GM23338 (cell line): ENCODE results near the gene BLM. TPM values are rescaled to one million over a fixed set of nuclear protein-coding genes. Genes with fewer than 3 reads are reported as not detected.

Experiments
- ATAC-seq: fragments of 200-7000 bp; cut with Tn5 transposase; 3 replicates; pipeline ENCODE4 v1.9.1; 2020
- DNase-seq: peaks from one replicate; pipeline ENCODE4 v3.0.0-alpha.2; 2015; ENCODE audit warnings: low spot score
- H2AFZ ChIP-seq: fragments of 200-600 bp; sonication (generic); 2 replicates; pipeline ENCODE4 v1.8.0; 2016; ENCODE audit warnings: antibody characterized with exemption, mild to moderate bottlenecking, moderate library complexity
- H3F3A ChIP-seq: fragments of 200-600 bp; sonication (generic); replicated peaks from 2 replicates; pipeline ENCODE4 v1.8.0; 2017; ENCODE audit warnings: antibody characterized with exemption, mixed run types, low read depth
- H3K27ac ChIP-seq: fragments of 200-600 bp; sonication (generic); 2 replicates; pipeline ENCODE4 v1.6.1; 2016; ENCODE audit warnings: low read depth
- H3K27me3 ChIP-seq: fragments of 200-600 bp; sonication (generic); 2 replicates; pipeline ENCODE4 v1.8.0; 2016; ENCODE audit warnings: mild to moderate bottlenecking, mixed run types, moderate library complexity; ENCODE audit not compliant: insufficient read depth
- H3K36me3 ChIP-seq: fragments of 200-600 bp; sonication (generic); 2 replicates; pipeline ENCODE4 v1.8.0; 2016; ENCODE audit warnings: mild to moderate bottlenecking; ENCODE audit not compliant: insufficient read depth
- H3K4me1 ChIP-seq: fragments of 200-600 bp; sonication (generic); 2 replicates; pipeline ENCODE4 v1.8.0; 2016; ENCODE audit warnings: mild to moderate bottlenecking, moderate library complexity; ENCODE audit not compliant: insufficient read depth
- H3K4me2 ChIP-seq: fragments of 200-600 bp; sonication (generic); 2 replicates; pipeline ENCODE4 v1.7.1; 2017; ENCODE audit warnings: mixed run types
- H3K4me3 ChIP-seq: fragments of 200-600 bp; sonication (generic); 2 replicates; pipeline ENCODE4 v1.6.1; 2016; ENCODE audit warnings: mixed run types
- H3K79me2 ChIP-seq: fragments of 200-600 bp; sonication (generic); replicated peaks from 2 replicates; pipeline ENCODE4 v1.8.0; 2017; ENCODE audit warnings: mild to moderate bottlenecking; ENCODE audit not compliant: insufficient read depth
- H3K9me2 ChIP-seq: fragments of 200-600 bp; sonication (generic); 2 replicates; pipeline ENCODE4 v1.8.0; 2017; ENCODE audit not compliant: insufficient read depth
- H4K20me1 ChIP-seq: fragments of 200-600 bp; sonication (generic); replicated peaks from 2 replicates; pipeline ENCODE4 v1.8.0; 2017; ENCODE audit warnings: mild to moderate bottlenecking; ENCODE audit not compliant: insufficient read depth
- H3K27ac Mint-ChIP-seq: 2 replicates; pipeline ENCODE4 v1.8.0; 2020; ENCODE audit warnings: inconsistent platforms, mild to moderate bottlenecking, moderate library complexity, mixed read lengths
- H3K27me3 Mint-ChIP-seq: 3 replicates; pipeline ENCODE4 v1.8.0; 2022; ENCODE audit warnings: low read depth, mild to moderate bottlenecking, moderate library complexity, mixed read lengths, inconsistent platforms; ENCODE audit not compliant: insufficient read depth, poor library complexity
- H3K36me3 Mint-ChIP-seq: 3 replicates; pipeline ENCODE4 v1.8.0; 2021; ENCODE audit warnings: low read depth, mild to moderate bottlenecking, inconsistent platforms, moderate library complexity, mixed read lengths
- H3K4me1 Mint-ChIP-seq: 3 replicates; pipeline ENCODE4 v1.8.0; 2020; ENCODE audit warnings: mild to moderate bottlenecking, inconsistent platforms, mixed read lengths
- H3K4me3 Mint-ChIP-seq: 3 replicates; pipeline ENCODE4 v1.8.0; 2021; ENCODE audit warnings: moderate library complexity, mild to moderate bottlenecking, inconsistent platforms, mixed read lengths
- H3K9me3 Mint-ChIP-seq: 3 replicates; pipeline ENCODE4 v1.8.0; 2020; ENCODE audit warnings: moderate library complexity, mild to moderate bottlenecking, inconsistent platforms, mixed read lengths
- CREB1 ChIP-seq: fragments of 250-450 bp; sonication (Bioruptor Pico); IDR thresholded peaks from 2 replicates; pipeline ENCODE4 v1.5.0; 2020; ENCODE audit warnings: low read depth, mild to moderate bottlenecking, moderate library complexity
- ETS1 ChIP-seq: IDR thresholded peaks from 2 replicates; pipeline ENCODE4 v1.6.1; 2016; ENCODE audit warnings: antibody characterized with exemption
- EZH2 ChIP-seq: fragments of 200-600 bp; sonication (generic); IDR thresholded peaks from one replicate; pipeline ENCODE4 v1.8.0; 2017; ENCODE audit warnings: antibody characterized with exemption, mild to moderate bottlenecking, low read depth; ENCODE audit not compliant: unreplicated experiment
- EZH2phosphoT487 ChIP-seq: fragments of 200-600 bp; sonication (generic); IDR thresholded peaks from one replicate; pipeline ENCODE4 v1.8.1; 2018; ENCODE audit warnings: antibody characterized with exemption; ENCODE audit not compliant: unreplicated experiment
- JUNB ChIP-seq: IDR thresholded peaks from one replicate; pipeline ENCODE4 v1.6.1; 2016; ENCODE audit warnings: antibody characterized with exemption; ENCODE audit not compliant: unreplicated experiment
- NANOG ChIP-seq: IDR thresholded peaks from 2 replicates; pipeline ENCODE4 v1.6.1; 2016; ENCODE audit warnings: antibody characterized with exemption, borderline replicate concordance
- POLR2AphosphoS5 ChIP-seq: IDR thresholded peaks from 2 replicates; pipeline ENCODE4 v1.6.1; 2016; ENCODE audit warnings: antibody characterized with exemption, low read depth
- STAT1 ChIP-seq: IDR thresholded peaks from one replicate; pipeline ENCODE4 v1.6.1; 2016; ENCODE audit warnings: antibody characterized with exemption; ENCODE audit not compliant: unreplicated experiment
- ZNF331 ChIP-seq: fragments of 250-450 bp; sonication (Bioruptor Pico); IDR thresholded peaks from 2 replicates; pipeline ENCODE4 v1.5.0; 2020; ENCODE audit warnings: low read depth, mild to moderate bottlenecking, moderate library complexity
- ZNF462 ChIP-seq: fragments of 250-450 bp; sonication (Bioruptor Pico); IDR thresholded peaks from 2 replicates; pipeline ENCODE4 v1.5.0; 2020; ENCODE audit warnings: mild to moderate bottlenecking, moderate library complexity
- polyA plus RNA-seq: library from polyadenylated mRNA; unstranded; fragments of >200 nt; fragmentation: Nextera tagmentation; extraction: Ambion mirVana; gene quantifications from 2 replicates; pipeline ENCODE4 v1.2.1, GENCODE V29; 2016
- total RNA-seq: library from RNA; depleted of rRNA; stranded (reverse); fragments of >200 nt; shearing (Covaris generic); gene quantifications from 2 replicates; pipeline ENCODE4 v1.2.3, GENCODE V29; 2014
- TF ChIP-seq, protein P1 (sequence below), 2 experiments: fragments of 200-600 bp in 1 of 2; sonication (generic) in 1 of 2; conservative IDR thresholded peaks; 2 replicates each; pipeline versions ENCODE4 v1.5.1 to v1.6.1; 2016 to 2017; ENCODE audit warnings: antibody characterized with exemption in 2 of 2, low read depth in 2 of 2, mild to moderate bottlenecking in 2 of 2, moderate library complexity in 1 of 2
- TF ChIP-seq, protein P2 (sequence below): IDR thresholded peaks from one replicate; pipeline ENCODE4 v1.6.1; 2018; ENCODE audit warnings: antibody characterized with exemption; ENCODE audit not compliant: unreplicated experiment

BLM gene
- total and polyA plus RNA-seq, 2 experiments from 2014 or later: 43.1 to 43.3 TPM

DNA sequence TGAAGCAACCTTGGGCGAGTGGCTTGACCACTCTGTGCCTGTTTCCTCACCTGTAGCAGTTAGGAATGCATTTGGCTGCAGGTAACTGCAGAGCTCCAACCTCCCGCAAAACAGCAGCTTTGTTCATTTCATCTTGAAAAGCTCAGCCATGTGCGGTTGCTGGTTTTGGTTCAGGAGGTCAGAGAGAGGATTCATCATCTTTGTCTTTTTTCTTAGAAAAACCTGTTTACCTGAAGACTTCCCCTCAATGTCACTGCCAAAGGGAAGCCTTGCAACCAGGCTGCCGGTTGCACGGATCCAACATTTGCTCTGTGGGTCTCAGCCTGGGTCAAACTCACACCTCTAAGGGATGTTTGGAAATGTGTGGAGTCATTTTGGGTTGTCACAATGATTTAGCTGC lies 134.8 kb downstream of the BLM start:
- Histone ChIP-seq H3K9me2 (no peaks in the 10 kb centered on the region), H3K4me2 (no peak overlapping the region), H3K4me1 (no peaks in the 10 kb centered on the region), H3K27me3 (no peaks in the 10 kb centered on the region), H3K79me2 (no peaks in the 10 kb centered on the region), H4K20me1 (no peaks in the 10 kb centered on the region), H3K36me3 (no peaks in the 10 kb centered on the region), H3F3A (no peaks in the 10 kb centered on the region), H3K27ac (no peak overlapping the region), H2AFZ (no peak overlapping the region), H3K4me3 (no peak overlapping the region)
- Mint-ChIP-seq H3K27me3 (peaks cover 5% of the 10 kb centered on the region), H3K36me3 (no peaks in the 10 kb centered on the region), H3K27ac (no peak overlapping the region), H3K4me3 (no peak overlapping the region), H3K4me1 (no peaks in the 10 kb centered on the region; the same call in 2 of the 3 replicates), H3K9me3 (no peaks in the 10 kb centered on the region; the same call in 2 of the 3 replicates)
- ATAC-seq (no peak), DNase-seq (no peak)
- TF ChIP-seq NANOG (no peak), EZH2 (no peak), POLR2AphosphoS5 (no peak), EZH2phosphoT487 (no peak), ETS1 (no peak), JUNB (no peak), ZNF462 (no peak), STAT1 (no peak), CREB1 (CRISPR knock-in tag) (no peak), ZNF331 (CRISPR knock-in tag) (no peak)
- TF ChIP-seq, protein P1, sequence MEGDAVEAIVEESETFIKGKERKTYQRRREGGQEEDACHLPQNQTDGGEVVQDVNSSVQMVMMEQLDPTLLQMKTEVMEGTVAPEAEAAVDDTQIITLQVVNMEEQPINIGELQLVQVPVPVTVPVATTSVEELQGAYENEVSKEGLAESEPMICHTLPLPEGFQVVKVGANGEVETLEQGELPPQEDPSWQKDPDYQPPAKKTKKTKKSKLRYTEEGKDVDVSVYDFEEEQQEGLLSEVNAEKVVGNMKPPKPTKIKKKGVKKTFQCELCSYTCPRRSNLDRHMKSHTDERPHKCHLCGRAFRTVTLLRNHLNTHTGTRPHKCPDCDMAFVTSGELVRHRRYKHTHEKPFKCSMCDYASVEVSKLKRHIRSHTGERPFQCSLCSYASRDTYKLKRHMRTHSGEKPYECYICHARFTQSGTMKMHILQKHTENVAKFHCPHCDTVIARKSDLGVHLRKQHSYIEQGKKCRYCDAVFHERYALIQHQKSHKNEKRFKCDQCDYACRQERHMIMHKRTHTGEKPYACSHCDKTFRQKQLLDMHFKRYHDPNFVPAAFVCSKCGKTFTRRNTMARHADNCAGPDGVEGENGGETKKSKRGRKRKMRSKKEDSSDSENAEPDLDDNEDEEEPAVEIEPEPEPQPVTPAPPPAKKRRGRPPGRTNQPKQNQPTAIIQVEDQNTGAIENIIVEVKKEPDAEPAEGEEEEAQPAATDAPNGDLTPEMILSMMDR (conservative IDR thresholded peaks at IDR 0.05; ENCODE audit: low read depth in 2 of 2): no peak
- TF ChIP-seq, protein P2, sequence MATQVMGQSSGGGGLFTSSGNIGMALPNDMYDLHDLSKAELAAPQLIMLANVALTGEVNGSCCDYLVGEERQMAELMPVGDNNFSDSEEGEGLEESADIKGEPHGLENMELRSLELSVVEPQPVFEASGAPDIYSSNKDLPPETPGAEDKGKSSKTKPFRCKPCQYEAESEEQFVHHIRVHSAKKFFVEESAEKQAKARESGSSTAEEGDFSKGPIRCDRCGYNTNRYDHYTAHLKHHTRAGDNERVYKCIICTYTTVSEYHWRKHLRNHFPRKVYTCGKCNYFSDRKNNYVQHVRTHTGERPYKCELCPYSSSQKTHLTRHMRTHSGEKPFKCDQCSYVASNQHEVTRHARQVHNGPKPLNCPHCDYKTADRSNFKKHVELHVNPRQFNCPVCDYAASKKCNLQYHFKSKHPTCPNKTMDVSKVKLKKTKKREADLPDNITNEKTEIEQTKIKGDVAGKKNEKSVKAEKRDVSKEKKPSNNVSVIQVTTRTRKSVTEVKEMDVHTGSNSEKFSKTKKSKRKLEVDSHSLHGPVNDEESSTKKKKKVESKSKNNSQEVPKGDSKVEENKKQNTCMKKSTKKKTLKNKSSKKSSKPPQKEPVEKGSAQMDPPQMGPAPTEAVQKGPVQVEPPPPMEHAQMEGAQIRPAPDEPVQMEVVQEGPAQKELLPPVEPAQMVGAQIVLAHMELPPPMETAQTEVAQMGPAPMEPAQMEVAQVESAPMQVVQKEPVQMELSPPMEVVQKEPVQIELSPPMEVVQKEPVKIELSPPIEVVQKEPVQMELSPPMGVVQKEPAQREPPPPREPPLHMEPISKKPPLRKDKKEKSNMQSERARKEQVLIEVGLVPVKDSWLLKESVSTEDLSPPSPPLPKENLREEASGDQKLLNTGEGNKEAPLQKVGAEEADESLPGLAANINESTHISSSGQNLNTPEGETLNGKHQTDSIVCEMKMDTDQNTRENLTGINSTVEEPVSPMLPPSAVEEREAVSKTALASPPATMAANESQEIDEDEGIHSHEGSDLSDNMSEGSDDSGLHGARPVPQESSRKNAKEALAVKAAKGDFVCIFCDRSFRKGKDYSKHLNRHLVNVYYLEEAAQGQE: no peak
